Astrocyte of the cerebellum (primary cell): ENCODE results near the gene KIRREL2.
"Not testable (repeated sequence)": the region's sequence is repeated elsewhere in the genome, so short reads cannot be mapped to it uniquely, and the experiment has no call there.

Experiments used
- DNase-seq: peaks from one replicate; pipeline ENCODE4 v3.0.0-alpha.2; 2011; ENCODE audit warnings: low read depth
- H3K4me3 ChIP-seq: 2 replicates; pipeline ENCODE4 v1.5.1; 2011; ENCODE audit warnings: mild to moderate bottlenecking, low read depth, low read length, moderate library complexity
- in situ Hi-C: cut with HindIII; loops from 2 replicates; pipeline ENCODE4 v1.10.0; 2017; ENCODE audit warnings: low sequenced_read_pairs
- TF ChIP-seq, protein P1 (sequence below): IDR thresholded peaks from 2 replicates; pipeline ENCODE4 v1.5.1; 2012; ENCODE audit warnings: low read length, low read depth, moderate library complexity, mild to moderate bottlenecking; ENCODE audit errors: missing control alignments

KIRREL2 gene

DNA sequence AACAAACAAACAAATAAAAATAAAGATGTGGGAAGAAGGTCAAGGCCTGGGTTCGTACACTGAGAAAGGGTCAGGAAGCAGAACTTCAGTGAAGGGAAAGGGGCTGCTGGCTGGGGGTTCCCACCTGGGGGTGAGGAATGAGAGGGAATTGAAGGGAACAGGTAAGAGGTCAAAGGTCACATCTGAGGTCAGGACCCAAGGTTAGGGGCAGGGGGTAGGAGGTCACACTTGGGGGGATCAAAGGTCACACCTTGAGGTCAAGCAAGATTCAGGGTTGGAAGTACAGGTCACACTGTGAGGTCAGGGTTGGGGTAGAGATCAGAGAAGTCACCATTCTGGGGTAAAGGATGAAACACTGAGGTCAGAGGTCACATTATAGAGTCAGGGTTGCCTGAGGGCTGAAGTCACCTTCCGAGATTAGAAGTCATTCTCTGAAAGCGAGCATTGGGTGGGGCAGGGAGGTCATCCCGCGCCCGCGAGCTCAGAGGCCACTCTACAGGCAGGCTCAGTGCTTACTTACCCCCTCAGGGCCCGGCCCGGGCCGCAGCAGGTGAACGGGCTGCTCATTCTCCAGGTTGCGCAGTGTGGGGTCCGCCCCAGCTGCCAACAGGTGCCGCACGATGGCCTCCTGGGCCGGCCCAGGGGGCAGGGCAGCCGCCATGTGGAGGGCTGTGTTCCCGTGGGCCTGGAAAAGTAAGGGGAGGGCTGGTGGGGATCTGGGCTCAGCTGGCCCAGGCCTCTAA, 32.8 kb downstream of the KIRREL2 start:
- TF ChIP-seq, protein P1, sequence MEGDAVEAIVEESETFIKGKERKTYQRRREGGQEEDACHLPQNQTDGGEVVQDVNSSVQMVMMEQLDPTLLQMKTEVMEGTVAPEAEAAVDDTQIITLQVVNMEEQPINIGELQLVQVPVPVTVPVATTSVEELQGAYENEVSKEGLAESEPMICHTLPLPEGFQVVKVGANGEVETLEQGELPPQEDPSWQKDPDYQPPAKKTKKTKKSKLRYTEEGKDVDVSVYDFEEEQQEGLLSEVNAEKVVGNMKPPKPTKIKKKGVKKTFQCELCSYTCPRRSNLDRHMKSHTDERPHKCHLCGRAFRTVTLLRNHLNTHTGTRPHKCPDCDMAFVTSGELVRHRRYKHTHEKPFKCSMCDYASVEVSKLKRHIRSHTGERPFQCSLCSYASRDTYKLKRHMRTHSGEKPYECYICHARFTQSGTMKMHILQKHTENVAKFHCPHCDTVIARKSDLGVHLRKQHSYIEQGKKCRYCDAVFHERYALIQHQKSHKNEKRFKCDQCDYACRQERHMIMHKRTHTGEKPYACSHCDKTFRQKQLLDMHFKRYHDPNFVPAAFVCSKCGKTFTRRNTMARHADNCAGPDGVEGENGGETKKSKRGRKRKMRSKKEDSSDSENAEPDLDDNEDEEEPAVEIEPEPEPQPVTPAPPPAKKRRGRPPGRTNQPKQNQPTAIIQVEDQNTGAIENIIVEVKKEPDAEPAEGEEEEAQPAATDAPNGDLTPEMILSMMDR, result no peak
- in situ Hi-C loops, result no loop called here

DNA sequence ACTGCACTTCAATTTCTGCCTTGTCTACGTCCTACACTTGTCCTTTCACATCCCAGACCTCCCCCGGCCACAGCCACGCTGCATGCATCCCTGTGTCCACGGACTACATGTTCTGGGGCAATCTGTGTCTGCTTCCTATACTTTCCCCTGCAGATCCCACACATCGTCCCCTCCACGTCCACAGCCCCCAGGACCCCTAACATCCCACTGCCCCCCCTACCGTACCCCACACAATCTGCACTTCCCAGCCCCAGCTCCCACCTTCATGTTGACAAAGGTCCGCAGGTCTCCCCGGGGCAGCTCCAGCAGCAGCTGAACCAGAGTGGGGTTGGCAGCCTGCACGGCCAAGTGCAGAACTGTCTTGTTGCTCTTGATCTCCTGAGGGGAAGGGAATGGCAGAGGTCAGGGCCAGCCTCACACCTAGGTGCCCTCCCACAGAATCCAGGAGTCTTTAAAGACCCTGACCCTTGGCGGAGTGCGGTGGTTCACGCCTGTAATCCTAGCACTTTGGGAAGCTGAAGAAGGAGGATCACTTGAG, 33.5 kb downstream of the KIRREL2 start:
- in situ Hi-C loops, result no loop called here
- TF ChIP-seq, protein P1, result no peak

More for the DNA sequence above, 32.8 kb downstream of the KIRREL2 start:
- DNase-seq, result no peak
- no peak overlapping the region for H3K4me3 ChIP-seq

DNA sequence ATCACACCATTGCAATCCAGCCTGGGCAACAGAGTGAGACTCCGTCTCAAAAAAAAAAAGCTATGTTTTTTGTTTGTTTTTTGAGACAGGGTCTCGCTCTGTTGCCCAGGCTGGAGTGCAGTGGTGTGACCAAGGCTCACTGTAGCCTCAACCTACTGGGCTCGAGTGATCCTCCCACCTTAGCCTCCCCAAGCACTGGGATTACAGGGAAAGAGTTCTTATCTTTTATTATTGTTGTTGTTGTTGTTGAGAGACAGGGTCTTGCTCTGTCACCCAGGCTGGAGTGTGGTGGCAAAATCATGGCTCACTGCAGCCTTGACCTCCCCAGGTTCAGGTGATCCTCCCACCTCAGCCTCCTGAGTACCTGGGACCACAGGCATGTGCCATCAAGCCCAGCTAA, 35.1 kb downstream of the KIRREL2 start:
- in situ Hi-C loops, DNase-seq, H3K4me3 ChIP-seq: not testable (repeated sequence)

More for the DNA sequence above, 33.5 kb downstream of the KIRREL2 start:
- DNase-seq, result no peak
- no peak overlapping the region for H3K4me3 ChIP-seq

DNA sequence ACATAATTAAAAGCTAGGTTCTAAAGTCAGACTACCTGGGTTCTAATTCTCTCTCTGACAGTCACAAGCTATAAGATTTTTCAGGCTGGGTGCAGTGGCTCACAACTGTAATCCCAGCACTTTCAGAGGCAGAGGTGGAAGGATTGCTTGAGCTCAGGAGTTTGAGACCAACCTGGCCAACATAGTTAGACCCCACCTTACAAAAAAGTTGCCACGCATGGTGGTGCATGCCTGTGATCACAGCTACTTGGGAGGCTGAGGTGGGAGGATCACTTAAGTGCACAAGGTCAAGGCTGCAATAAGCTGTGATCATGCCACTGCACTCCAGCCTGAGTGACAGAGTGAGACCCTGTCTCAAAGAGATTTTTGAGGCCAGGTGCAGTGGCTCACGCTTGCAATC, 37.6 kb downstream of the KIRREL2 start:
- no peak overlapping the region for H3K4me3 ChIP-seq
- in situ Hi-C loops, result no loop called here
- TF ChIP-seq, protein P1, result no peak
- no peak for DNase-seq

DNA sequence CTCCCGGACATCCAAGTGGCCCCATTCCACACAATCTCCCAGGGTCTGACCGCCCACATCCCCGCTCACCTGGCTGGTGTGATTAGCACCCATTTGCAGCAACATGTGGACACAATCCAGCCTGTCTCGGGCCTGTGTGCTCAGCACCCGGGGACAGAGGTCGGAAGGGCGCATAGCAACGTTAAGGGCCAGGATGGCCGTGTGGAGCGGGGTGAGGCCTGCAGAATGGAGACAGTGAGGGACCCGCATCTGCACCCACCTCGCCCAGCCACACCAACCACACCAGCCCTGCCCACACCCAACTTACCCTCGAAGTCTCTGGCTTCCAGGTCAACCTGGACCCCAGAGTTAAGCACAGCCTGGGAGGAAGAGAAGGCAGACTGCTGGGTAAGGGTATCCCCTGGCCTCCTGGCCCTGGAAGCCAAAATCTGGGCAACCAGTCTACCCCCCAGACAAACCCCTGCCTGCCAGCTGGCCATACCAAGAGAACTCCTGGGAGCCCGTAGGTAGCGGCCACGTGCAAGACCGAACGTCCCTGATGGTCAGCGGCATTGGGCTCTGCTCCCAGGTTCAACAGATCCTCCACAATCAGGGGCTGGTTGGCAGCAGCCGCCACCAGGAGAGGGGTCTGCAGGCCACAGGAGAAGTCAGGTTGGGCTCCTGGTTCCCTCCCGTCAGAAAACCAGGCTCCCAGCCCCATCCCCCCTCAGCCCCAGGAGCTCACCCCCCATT, 39.4 kb downstream of the KIRREL2 start:
- H3K4me3 ChIP-seq, result no peak overlapping the region
- DNase-seq, result no peak
- in situ Hi-C loops, result no loop called here
- TF ChIP-seq, protein P1, result no peak

DNA sequence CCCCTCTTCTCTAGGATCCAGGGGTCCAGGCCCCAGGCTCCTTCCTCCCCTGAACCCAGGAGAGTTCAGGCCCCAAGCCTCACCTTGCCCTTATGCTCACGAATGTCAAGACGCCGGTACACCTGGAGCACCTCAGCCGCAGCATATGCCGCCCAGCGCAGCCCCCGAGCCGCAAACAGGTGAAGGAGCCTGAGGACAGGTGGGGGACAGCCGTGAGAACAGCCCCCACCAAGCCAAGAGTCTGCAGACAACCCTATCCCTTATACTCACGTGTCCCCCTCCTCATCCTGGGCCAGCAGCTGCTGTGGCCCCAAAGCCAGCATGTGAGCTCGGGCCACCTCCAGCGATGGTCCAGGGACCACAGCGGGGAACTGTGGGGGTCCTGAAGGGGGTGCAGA, 39.9 kb downstream of the KIRREL2 start:
- in situ Hi-C loops, result no loop called here
- DNase-seq, result no peak
- TF ChIP-seq, protein P1, result no peak
- no peak overlapping the region for H3K4me3 ChIP-seq
